ENCODE results near the gene TXNL4A. TPM values are rescaled to one million over a fixed set of nuclear protein-coding genes. Genes with fewer than 3 reads are reported as not detected.

Gene TXNL4A
- total RNA-seq, 1 experiment from 2014 or later, result 178 TPM

- RAD21 ChIA-PET (ENCODE audit: low non-redundant PET in 1 of 2, low total read pairs in 2 of 2, uncharacterized antibody in 2 of 2, unreplicated experiment in 2 of 2), result no interaction called here
- no peaks in the 10 kb centered on the region for H3K9me2 ChIP-seq (ENCODE audit: insufficient read depth)
- POLR2A ChIA-PET, result no interaction called here
- peaks cover 100% of the 10 kb centered on the region for H3K79me2 ChIP-seq (ENCODE audit: insufficient read depth, low read length)
- intact Hi-C loops (cut with micrococcal nuclease), result loop anchor here (10.0 kb wide), 1 partner anchor 134 kb away; no protein-coding TSS in a partner anchor
- peaks cover 11 to 35% of the 10 kb centered on the region in 2 experiments; a peak in 3 of 4 replicates for H3K36me3 ChIP-seq (ENCODE audit: control insufficient read depth in 1 of 2, insufficient read depth in 2 of 2, low read length in 2 of 2)
- ATAC-seq (no peak), DNase-seq (ENCODE audit: low read depth, low spot score) (no peak)
- peaks cover 83% of the 10 kb centered on the region; the same call in 1 of the 2 replicates for H4K20me1 ChIP-seq (ENCODE audit: insufficient read depth)
- H3K4me3 ChIP-seq (replicated peaks in 1 of 2; ENCODE audit: low read depth in 1 of 2, low read length in 2 of 2), result no peak overlapping the region
- TF ChIP-seq YY1 (IDR thresholded peaks at IDR 0.05; ENCODE audit: extremely low read depth, insufficient replicate concordance, low read depth, low read length), result no peak
- no peak for TF ChIP-seq ELF1 (IDR thresholded peaks at IDR 0.05; ENCODE audit: borderline replicate concordance, low read depth)
- TF ChIP-seq RAD21 (IDR thresholded peaks at IDR 0.05; ENCODE audit: low read depth), result no peak
- TF ChIP-seq CBX3 (IDR thresholded peaks at IDR 0.05; ENCODE audit: low read depth), result no peak
- no peak for TF ChIP-seq EGR1 (IDR thresholded peaks at IDR 0.05; ENCODE audit: low read depth)
- TF ChIP-seq SRF (IDR thresholded peaks at IDR 0.05; ENCODE audit: low read depth), result no peak
- TF ChIP-seq SIN3A (IDR thresholded peaks at IDR 0.05; ENCODE audit: low read depth), result no peak
- TF ChIP-seq ZFX (IDR thresholded peaks at IDR 0.05), result no peak
- TF ChIP-seq, protein P1, sequence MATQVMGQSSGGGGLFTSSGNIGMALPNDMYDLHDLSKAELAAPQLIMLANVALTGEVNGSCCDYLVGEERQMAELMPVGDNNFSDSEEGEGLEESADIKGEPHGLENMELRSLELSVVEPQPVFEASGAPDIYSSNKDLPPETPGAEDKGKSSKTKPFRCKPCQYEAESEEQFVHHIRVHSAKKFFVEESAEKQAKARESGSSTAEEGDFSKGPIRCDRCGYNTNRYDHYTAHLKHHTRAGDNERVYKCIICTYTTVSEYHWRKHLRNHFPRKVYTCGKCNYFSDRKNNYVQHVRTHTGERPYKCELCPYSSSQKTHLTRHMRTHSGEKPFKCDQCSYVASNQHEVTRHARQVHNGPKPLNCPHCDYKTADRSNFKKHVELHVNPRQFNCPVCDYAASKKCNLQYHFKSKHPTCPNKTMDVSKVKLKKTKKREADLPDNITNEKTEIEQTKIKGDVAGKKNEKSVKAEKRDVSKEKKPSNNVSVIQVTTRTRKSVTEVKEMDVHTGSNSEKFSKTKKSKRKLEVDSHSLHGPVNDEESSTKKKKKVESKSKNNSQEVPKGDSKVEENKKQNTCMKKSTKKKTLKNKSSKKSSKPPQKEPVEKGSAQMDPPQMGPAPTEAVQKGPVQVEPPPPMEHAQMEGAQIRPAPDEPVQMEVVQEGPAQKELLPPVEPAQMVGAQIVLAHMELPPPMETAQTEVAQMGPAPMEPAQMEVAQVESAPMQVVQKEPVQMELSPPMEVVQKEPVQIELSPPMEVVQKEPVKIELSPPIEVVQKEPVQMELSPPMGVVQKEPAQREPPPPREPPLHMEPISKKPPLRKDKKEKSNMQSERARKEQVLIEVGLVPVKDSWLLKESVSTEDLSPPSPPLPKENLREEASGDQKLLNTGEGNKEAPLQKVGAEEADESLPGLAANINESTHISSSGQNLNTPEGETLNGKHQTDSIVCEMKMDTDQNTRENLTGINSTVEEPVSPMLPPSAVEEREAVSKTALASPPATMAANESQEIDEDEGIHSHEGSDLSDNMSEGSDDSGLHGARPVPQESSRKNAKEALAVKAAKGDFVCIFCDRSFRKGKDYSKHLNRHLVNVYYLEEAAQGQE (IDR thresholded peaks at IDR 0.05; ENCODE audit: low read depth), result no peak
- TF ChIP-seq, protein P2, sequence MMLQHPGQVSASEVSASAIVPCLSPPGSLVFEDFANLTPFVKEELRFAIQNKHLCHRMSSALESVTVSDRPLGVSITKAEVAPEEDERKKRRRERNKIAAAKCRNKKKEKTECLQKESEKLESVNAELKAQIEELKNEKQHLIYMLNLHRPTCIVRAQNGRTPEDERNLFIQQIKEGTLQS (IDR thresholded peaks at IDR 0.05), result no peak
- TF ChIP-seq JUND (IDR thresholded peaks at IDR 0.05), result no peak
- no peak for TF ChIP-seq EZH2phosphoT487 (IDR thresholded peaks at IDR 0.05; ENCODE audit: borderline replicate concordance)
- TF ChIP-seq, protein P3, sequence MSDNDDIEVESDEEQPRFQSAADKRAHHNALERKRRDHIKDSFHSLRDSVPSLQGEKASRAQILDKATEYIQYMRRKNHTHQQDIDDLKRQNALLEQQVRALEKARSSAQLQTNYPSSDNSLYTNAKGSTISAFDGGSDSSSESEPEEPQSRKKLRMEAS (IDR thresholded peaks at IDR 0.05), result no peak
- TF ChIP-seq CEBPB (IDR thresholded peaks at IDR 0.05; ENCODE audit: low read depth), result no peak
- no peak for TF ChIP-seq FOSL1 (IDR thresholded peaks at IDR 0.05; ENCODE audit: low read depth)
- TF ChIP-seq, protein P4, sequence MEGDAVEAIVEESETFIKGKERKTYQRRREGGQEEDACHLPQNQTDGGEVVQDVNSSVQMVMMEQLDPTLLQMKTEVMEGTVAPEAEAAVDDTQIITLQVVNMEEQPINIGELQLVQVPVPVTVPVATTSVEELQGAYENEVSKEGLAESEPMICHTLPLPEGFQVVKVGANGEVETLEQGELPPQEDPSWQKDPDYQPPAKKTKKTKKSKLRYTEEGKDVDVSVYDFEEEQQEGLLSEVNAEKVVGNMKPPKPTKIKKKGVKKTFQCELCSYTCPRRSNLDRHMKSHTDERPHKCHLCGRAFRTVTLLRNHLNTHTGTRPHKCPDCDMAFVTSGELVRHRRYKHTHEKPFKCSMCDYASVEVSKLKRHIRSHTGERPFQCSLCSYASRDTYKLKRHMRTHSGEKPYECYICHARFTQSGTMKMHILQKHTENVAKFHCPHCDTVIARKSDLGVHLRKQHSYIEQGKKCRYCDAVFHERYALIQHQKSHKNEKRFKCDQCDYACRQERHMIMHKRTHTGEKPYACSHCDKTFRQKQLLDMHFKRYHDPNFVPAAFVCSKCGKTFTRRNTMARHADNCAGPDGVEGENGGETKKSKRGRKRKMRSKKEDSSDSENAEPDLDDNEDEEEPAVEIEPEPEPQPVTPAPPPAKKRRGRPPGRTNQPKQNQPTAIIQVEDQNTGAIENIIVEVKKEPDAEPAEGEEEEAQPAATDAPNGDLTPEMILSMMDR (IDR thresholded peaks at IDR 0.05 in 2 of 3, conservative IDR thresholded peaks at IDR 0.05 in 1 of 3; ENCODE audit: borderline replicate concordance in 1 of 3, insufficient read depth in 1 of 3, low read depth in 2 of 3, low read length in 2 of 3), result no peak
- TF ChIP-seq SP1 (IDR thresholded peaks at IDR 0.05; ENCODE audit: low read depth), result no peak
- TF ChIP-seq POLR2A (IDR thresholded peaks at IDR 0.05; ENCODE audit: borderline replicate concordance, extremely low read depth, insufficient read depth, insufficient read length), result no peak
- no peak for TF ChIP-seq TCF7L2 (IDR thresholded peaks at IDR 0.05; ENCODE audit: borderline replicate concordance, extremely low read depth, insufficient read depth, insufficient read length)
- TF ChIP-seq ZNF274 (IDR thresholded peaks at IDR 0.05; ENCODE audit: low read depth, low read length), result no peak
- no peak overlapping the region for H3K4me2 ChIP-seq (ENCODE audit: low read length)
- no peaks in the 10 kb centered on the region for H3K9me3 ChIP-seq (ENCODE audit: control insufficient read depth in 1 of 2, insufficient read depth in 1 of 2, low read depth in 1 of 2, low read length in 2 of 2)
- BruUV-seq (replicated peaks), result no TSS peak
- no peak overlapping the region for H2AFZ ChIP-seq (ENCODE audit: low read depth, low read length, poor library complexity, severe bottlenecking)
- H3K27me3 ChIP-seq (ENCODE audit: insufficient read depth, low read length), result no peaks in the 10 kb centered on the region
- peaks cover 0 to 18% of the 10 kb centered on the region in 2 experiments; a peak in 2 of 4 replicates for H3K4me1 ChIP-seq (ENCODE audit: control insufficient read depth in 1 of 2, insufficient read depth in 2 of 2, low read length in 2 of 2)
- no peak overlapping the region for H3K27ac ChIP-seq (ENCODE audit: low read depth, low read length)
- CTCF ChIA-PET, result no interaction called here
- no peak overlapping the region for H3K9ac ChIP-seq (ENCODE audit: low read length)
Observed at GRCh38 chr18:79980585-79980984, 7.8 kb downstream of the TXNL4A start.
